Right kidney (tissue), 1 donor: ENCODE measurements around the gene KCTD18.

Experiments
- DNase-seq: peaks from one replicate; pipeline ENCODE4 v3.0.0-alpha.2; 2016

The KCTD18 gene

DNA sequence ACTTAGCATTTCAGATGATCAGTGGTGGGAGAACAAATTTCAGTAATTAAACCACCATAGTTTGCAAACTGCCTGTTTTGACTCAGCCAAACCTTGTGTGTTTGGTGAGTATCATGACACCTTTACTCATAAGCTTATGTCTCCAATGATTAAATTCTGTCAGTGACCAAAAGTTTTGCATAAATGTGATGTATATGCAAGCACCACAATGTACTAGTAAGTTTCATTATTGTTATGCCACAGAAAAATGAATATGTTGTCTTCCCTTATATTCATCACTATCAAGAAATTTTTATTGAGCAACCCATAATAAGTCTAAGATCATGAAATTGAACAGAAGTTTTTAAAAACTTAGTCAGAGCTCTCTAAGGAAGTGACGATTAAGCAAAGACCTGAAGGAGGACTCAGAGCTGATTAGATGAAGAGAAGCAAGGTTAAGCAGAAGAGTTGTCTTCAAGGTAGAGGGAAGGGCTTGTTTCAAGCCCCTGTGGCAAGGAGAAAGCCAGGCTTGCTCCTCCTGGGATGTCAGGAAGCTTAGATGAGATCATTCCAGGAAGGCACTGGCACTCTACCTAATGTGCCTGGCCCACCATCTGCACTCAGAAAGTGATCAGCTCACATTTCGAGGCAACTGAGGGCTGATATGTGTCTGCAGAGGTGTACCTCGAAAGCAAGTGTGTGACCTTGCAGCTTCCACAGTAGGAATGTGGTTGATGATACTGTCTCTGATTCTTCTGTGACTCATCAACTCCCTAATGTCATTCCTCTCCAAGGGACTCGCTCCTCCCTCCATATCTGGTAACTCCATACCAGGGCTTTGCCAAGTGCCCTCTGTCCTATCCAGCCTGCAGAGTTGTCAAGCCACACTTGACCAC, 54.7 kb downstream of the KCTD18 start:
- DNase-seq, result no peak

DNA sequence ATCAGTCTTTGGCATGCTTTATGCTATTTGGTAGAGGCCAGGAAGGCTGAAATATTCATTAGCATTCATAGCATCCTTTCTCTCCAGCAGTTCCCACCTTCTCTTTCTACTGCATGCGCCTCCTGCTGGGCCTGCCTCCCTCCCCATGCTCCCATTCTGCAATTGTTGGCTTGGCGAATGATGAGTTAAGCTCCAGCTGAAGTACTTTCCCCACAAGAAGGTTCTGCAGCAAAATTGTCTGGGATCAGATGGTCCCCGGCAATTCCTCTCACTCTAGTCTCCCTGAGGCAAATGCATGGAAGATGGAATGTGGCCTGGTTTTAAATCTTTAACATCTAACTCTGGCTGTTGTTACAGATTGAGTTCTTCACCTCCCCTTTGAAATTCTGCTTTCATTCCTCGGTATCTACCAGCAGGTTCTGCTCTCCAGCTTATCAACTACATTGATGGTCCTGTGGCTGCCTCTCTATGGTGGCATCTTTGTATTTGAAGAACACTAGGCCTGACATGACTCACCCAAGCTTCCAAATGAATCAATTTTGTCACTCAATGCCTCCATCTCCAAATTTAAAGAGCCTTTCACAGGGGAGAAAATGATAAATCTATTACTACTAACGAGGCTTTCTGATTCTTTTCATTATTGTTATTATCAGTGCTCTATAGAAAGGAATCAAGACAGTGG, 55.9 kb downstream of the KCTD18 start:
- DNase-seq, result no peak

DNA sequence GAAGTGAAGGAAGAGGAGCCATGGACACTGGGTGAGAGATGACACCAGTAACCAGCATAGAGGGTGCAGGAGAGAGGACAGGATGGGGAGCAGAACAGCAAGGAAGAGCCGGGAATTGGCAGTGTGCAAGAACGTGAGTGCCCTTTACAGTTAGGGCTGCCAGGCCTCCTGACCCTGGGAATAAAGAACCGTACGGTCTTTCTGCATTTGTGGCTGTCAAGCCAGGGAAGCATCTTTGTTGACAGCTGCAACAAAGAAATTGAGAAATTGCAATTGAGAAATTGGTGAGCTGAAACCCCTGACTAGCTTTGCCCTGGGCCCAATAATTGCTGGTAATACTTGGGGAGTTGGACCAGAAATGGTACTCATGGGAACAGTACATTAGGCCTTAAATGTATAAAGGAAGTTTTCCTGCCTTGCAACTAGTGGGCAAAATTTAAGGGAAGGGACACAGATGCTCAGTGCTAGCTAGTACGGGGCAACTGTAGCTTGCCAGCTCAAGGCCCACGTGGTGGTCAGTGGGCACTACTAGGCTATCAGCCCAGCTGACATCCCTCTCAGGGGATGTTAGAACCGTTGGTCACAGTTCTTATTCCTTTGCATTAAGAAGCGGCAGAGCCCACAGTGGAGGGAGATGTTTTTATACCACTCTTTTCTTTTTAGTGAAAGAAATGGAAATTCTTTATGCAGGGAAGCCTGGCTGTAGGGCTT, 56.6 kb downstream of the KCTD18 start:
- DNase-seq, result no peak

DNA sequence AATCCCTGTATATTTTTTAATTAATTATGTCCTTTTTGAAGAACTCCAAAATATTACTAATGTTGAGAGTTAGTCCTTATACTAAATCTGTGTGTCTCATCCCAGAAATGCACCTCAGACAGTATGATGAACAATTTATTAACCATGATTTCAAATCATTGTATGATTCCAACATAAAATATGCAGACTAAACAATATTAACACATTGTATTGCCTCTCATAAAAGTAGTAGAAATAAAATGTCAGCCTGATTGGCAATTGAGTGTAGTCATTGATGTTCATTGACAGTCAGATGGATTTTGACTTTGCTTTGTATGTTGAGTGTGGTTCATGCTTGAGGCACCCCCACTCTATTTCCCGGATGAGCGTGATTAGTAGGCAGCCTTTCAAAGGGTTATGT, 57.5 kb downstream of the KCTD18 start:
- no peak for DNase-seq

DNA sequence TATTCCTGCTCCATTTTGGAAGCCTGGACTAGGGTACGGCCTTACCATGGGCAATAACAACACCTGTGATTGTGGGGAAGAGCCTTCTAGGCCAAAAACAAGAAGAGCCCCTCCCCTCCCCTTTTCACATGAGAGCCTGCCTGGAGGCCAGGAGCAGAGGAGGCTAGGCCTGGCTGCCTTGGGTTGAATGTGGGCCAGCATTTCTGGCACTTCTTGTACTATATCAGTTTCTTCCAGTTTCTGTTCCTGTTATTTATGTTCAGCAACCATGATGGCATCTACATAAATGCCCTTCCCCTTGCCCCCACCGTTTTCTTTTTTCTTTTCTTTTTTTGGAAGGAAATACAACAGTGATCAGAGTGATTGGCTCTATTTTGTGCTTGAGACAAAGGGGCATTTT, 58.4 kb downstream of the KCTD18 start:
- DNase-seq, result no peak

DNA sequence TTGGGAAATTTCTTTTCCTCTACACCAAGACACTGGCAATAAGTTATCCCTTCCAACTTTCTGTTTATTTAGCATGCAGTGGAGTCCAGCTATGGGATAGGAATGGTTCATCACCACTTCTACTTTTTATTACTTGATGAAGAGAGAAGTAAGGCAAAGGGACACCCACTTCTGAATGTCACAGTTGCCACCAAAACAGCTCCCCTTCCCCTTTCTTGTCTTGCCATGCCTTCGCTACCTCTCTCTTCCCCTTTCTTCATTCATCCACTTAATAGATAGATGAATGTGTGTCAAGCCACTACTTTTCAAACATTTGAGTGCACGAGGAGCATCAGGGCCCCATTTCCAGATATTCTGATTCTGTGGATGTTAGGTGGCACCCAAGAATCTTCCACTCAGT, 59.6 kb downstream of the KCTD18 start:
- no peak for DNase-seq

DNA sequence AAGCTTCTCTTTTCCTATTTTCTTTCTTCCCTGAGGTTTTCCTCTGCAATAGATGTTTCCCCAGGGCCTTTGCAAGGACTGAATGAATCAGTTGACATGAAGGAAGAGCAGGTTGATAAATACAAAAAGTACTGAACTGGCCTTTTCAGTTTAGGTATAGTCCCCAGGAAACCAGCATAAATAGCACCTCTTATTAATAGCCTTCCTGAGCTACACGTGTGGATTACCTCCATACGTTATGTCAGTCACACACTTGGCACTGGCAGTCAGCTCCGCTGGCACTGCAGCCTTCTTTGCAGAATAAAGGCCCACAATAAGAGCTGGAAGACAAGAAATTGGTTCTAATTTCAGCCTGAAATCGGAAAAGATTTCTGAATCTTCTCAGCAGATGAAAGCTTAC, 60.7 kb downstream of the KCTD18 start:
- no peak for DNase-seq

DNA sequence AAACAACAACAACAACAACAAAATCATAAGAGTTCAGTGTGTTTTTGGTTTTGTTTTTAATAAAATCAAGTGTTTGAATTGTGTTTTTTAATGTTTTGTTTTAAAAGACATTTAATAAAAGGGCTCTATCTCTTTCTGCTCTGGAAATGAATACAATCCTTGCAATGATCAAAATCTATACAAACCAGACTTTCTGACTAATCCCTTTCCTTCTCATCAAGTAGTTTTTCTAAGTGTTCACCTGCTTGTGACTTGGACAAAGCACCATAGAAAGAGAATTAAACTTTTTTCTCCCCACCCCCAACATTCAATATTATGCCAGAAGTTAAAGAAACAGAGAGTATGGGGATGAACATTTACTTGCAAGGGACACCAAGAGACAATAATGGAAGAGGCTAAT, 61.4 kb downstream of the KCTD18 start:
- no peak for DNase-seq

DNA sequence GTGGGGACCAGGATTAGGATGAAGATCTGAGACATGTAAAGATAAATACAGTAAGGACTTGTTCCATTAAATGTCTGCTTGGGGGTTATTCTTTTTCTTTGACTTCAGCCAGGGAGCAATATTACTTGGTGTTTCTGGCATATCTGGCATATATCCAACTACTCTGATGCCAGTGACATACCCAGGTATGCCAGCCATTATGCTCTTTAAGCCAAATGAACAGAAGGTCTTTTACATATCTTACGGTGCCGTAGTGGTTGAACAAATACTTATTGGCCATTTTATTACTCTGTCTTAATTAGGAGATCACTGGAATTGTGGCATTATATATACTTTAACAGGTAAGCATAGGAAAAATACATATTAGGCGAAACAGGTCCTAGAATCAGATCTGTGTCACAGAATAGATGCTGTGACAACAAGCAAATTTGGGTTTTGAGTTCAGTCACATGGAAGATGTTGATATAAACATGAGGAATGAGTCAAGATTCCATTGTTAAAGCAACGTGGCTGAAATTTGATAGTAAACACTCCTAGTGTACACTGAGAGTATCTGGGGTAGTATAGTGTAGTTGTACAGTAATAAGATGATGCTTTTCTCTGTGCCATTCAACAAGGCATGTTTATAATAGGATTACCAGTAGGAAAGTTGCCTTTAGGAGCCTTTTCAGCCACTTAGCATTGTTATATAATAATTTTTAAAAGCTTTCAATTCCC, 62.6 kb downstream of the KCTD18 start:
- DNase-seq, result no peak

DNA sequence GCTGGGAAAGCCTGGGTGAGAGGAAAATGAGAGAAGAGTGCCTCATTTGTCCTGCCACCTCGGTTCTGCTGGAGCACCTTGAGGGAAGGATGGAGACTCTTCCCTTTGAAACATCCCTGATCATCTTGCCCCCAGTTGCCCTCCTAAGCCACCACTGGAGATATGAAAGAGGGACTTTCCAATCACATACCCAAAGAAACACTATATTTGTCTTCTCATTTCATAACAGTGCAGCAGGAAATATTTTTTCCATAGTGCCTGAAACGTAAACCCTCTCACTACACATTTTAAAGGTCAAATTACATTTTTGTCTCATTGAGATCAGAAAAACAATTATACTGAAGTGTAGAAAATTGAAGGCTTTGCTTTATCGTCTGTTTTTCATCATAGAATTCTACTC, 63.3 kb downstream of the KCTD18 start:
- no peak for DNase-seq

DNA sequence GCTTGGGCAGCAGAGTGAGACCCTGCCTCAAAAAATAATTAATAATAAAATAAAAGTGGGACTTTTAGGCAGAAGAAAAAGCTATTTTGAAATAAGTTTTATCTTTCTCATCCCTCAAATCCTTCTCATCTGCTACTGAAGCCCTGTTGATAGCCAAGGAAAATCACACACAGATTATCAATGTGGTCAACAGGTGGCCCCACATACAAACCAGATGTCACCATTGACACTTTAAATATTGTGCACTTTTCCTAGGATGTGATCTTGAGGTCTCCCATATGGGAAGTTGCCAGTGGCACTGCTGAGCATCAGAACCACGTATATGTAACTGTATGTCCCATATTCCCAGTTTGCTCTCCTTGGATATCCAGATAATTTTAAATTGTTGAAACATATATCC, 64.6 kb downstream of the KCTD18 start:
- no peak for DNase-seq

DNA sequence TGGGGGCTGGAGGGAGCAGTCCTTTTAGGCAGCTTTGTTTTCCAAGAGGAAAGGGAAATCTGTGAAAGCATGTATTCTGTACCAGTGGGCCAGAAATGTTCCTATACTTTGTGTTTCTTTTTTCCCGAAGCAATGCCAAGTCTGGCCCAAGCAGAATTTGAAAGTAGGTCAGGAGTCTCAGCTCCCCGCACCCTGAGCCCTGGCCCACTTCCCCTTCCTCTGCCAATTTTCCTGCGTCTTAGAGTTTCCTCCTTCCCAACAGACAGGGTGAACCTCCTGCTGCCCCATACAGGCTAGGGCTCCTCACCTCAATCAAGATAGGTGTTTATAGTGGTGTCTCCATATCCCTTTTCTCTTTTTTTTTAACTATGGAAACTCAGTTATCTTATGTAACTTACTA, 65.3 kb downstream of the KCTD18 start:
- no peak for DNase-seq

DNA sequence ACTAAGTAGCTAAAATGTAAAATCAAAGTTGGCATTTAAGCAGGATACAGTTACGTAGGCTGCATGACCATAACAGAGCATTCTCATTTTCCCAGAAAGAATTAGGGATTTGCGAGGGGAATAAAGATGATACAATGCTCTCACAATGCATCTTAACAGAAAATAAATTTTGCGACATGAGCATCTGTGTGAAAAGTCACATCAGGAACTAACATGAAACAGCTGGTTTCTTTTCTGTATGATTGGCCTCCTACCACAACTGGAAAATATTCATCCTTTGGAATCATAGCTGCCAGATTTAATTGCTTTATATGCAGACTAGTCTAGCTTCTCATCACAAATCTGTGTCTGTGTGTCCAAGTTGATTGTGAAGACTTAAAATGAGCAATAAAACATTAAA, 66.0 kb downstream of the KCTD18 start:
- no peak for DNase-seq

DNA sequence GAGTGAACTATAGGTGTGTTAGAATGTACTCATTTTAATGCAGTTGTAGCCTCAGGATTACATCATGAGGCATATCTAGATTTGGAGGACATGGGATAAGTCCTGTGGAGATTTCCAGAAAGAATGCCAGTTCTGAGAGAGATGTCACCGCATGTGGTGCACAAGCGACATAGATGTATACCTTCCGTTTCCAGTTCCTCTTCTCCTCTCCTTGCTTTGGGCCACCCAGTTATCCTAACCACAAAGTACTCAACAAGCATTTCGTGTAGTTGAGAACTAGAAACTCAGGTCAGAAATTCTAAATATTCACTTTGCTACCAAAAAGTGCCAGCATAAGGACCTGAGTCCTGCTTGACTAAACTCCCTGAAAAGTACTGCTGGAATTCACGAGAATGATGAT, 66.5 kb downstream of the KCTD18 start:
- DNase-seq, result no peak

DNA sequence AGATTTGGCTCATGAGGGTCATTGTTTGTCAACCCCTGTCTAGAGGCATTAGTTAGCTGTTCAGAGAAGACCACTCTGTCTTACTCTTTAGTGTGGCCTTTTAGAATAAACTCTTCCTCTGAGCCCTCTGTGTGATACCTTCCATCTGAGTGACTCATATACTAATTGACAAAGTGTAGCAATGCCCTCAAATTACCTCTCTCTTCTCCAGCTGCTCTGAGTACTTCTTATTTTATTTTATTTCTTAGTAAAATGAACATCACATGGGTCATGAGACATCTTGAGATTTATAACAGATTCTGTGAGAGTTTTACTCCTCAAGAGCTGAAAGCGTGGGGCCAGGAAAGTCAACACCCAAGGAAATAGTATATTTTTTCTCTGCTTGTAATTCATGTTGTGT, 67.4 kb downstream of the KCTD18 start:
- no peak for DNase-seq

DNA sequence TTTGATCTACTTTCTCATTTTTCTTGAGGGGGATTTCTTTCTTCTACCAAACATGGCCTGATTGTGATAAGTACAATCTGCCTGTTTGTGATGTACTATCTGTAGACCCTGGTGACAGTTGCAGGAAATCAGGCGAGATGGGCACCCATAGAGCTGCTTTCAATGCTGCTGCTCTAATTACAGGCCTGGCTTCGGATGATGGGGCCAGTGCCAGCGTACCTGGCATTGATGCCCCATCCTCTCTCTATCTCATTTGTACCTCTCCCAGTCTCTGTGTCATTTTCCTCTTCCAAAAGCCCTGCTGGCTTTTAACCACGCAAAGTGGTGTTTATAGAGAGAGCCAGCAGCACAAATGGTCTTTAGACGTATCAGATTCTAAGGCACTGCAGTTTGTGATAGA, 69.9 kb downstream of the KCTD18 start:
- DNase-seq, result no peak
